Inferior parietal cortex (tissue), 1 donor: ENCODE results near the gene TXNRD3.
A peak's percentile ranks its signal among the peaks of the same experiment; 100 is the strongest.
"Not testable (repeated sequence)": the region's sequence is repeated elsewhere in the genome, so short reads cannot be mapped to it uniquely, and the experiment has no call there.

Source experiments
- DNase-seq: peaks from one replicate; pipeline ENCODE4 v3.0.0-alpha.2; 2016; ENCODE audit errors: extremely low spot score

The TXNRD3 gene

GRCh38 chr3:126646674-126647073 is 8.2 kb downstream of the TXNRD3 start:
- no peak for DNase-seq

DNA sequence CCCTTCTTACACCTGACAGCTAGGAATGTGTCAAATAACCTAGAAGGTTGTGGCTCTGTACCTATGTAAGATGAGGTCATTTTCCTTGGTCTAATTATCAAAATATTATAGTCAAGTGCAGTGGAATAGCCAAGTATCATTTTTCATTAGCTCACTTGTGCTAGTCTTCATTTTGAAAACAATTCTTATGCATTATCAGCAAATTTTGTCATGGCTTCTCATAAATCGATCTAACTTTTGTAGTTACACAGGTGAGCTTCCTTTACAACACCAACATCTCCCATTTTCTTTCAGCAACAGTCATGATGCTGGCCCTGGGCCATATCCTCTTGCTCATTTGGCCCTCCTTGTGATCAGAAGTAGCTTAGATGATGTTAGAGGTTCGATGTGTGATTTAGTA is 10.3 kb downstream of the TXNRD3 start:
- DNase-seq, result no peak

DNA sequence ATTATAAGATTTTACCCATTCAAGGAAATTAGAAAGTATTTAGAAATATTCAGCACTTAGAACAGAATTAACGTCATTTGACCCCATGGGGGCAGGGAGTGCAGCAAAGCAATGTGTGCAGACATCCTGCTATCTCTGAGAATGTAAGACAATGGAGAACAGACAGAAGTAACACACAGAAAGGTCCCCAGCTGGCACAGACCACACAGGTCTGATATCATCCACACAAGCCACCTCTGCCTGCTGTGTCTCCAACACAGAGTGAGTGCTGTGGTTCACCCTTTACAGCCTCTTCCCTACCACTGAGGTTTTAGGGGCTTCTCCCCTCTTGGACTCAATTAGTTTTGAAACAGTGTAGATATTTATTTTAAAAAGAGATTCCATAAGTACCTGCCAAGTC is 16.1 kb downstream of the TXNRD3 start:
- no peak for DNase-seq

DNA sequence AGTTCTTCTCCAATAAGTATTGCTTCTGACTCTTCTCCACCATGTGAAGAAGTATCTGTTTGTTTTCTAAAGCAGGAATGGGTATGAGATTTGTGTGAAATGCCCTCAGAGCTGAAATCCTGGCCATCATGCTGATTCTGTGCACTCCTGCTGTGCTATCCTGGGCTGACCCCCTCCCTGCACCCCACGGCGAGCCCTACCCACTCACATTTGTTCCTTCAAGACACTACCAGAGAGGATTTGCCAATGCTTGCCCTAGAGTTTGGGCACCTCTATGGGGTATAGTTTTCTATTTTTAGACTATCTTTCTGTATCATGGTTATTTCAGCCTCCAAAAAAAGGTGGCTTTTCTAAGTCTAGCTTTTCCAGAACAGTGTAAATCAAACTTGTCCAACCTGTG is 18.5 kb downstream of the TXNRD3 start:
- no peak for DNase-seq

- no peak for DNase-seq
Measured at GRCh38 chr3:126634803-126635202, 20.1 kb downstream of the TXNRD3 start.

DNA sequence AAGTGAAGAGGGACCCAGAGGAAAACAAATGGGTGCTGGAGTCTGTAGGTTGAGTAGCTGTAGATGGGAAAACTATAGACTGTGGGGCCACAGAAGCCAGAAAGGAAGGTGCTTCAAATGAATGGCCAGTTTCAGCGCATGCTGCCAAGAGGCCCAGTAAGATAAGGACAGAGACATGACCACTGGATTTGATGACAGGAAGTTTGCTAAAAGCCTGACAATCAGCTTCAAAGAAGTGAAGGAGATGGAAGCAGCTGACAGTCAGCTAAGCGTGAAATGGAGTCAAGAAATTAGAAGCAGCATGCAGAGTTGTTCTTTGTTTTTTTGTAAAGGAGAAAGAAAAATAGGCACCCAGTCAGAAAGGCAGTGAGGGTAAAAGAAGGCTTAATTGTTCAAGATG is 24.9 kb downstream of the TXNRD3 start:
- no peak for DNase-seq

DNA sequence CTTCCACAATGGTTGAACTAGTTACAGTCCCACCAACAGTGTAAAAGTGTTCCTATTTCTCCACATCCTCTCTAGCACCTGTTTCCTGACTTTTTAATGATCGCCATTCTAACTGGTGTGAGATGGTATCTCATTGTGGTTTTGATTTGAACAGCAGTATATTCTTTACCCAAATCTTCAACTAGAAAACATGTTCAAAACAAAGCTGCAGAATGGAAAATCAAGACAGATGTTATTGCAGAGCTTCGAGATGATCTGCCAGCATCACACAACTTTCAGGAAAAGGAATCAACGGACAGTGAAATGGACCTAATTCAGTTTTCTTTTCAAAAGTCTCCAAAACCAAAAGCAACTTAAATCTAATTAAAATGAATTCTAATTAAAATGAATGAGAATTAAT is 29.2 kb downstream of the TXNRD3 start:
- not testable (repeated sequence) for DNase-seq

DNA sequence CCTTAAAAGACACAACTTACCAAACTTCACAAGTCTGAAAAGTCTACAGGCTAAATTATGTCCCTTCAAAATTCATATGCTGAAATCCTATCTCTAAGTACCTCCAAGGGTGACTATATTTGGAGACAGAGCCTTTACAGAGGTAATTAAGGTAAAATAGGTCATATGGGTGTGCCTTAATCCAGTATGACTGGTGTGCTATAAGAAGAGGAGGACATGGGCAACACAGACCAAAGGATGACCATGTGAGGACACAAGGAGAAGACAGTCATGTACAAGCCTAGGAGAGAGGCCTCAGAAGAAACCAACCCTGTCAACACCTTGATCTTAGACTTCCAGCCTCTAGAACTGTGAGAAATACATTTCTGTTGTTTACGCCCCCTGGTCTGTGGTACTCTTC is 32.2 kb downstream of the TXNRD3 start:
- DNase-seq, result no peak

- DNase-seq, result no peak
Measured at GRCh38 chr3:126621627-126622345, 33.1 kb downstream of the TXNRD3 start.

- DNase-seq, result no peak
Measured at GRCh38 chr3:126621171-126621570, 33.8 kb downstream of the TXNRD3 start.

DNA sequence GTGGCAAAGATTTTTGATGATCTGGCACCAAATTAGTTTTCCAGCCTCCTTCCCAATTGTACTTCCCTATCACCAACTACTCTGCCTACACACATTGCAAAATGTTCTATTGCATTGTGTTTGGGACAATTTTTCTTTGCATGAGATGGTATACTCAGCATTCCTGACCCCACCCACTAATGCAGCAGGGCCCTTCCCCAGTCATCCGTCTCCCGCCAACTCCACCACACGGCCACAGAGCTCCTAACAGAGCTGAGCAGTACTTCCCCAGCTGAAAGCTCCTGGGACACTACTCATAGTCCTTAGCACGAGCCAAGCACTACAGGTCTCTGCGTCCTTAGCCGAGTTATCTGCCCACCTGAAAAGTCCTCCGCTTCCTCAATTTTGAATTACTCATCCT is 34.2 kb downstream of the TXNRD3 start:
- DNase-seq, result no peak

- no peak for DNase-seq
Measured at GRCh38 chr3:126618760-126619159, 36.2 kb downstream of the TXNRD3 start.

GRCh38 chr3:126618021-126618420 is 36.9 kb downstream of the TXNRD3 start:
- DNase-seq, result no peak

GRCh38 chr3:126617571-126617970 is 37.4 kb downstream of the TXNRD3 start:
- no peak for DNase-seq

GRCh38 chr3:126616931-126617330 is 38.0 kb downstream of the TXNRD3 start:
- DNase-seq, result no peak

- no peak for DNase-seq
Measured at GRCh38 chr3:126613479-126614188, 41.3 kb downstream of the TXNRD3 start.

GRCh38 chr3:126612479-126613205 is 42.3 kb downstream of the TXNRD3 start:
- no peak for DNase-seq

- no peak for DNase-seq
Measured at GRCh38 chr3:126609909-126610308, 45.0 kb downstream of the TXNRD3 start.

- peak; percentile 47 for DNase-seq
Measured at GRCh38 chr3:126607214-126607908, 47.6 kb downstream of the TXNRD3 start.

DNA sequence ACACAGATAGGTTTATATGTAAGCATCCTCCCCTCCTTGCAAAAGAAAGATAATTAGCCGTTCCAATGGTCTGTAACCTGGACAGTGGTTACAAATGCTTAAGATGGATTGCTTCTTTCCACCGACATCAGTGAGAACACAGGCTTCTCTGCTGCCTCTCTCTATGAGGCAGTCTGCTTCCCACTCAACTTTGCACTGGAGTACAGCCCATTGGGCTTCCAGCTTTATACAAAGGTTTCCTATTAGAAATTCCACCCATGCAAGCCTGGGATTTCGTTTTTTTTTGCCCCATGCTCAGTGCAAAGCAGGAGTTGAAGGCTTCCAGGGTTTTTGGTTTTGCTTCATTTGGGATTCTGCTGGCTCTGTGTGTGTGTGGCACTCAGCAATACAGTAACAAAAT is 48.9 kb downstream of the TXNRD3 start:
- DNase-seq, result peak; percentile 54

- no peak for DNase-seq
Measured at GRCh38 chr3:126604691-126605090, 50.2 kb downstream of the TXNRD3 start.

DNA sequence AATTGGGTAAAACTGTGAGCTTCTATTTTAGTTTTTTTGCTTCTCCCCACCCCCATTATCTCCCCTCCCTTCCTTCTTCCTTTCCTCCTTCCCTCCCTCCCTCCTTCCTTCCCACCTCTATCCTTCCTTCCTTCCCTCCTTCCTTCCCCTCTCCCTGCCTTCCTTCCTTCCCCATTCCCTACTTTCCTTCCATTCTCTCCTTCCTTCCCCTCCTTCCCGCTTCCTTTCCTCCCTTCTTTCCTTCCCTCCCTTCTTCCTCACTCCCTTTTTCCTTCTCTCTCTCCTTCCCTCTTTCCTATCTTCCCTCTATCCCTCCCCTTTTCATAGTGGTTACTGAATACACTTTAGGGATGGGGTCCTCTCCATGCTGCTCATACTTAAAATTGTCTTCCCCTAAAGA is 55.8 kb downstream of the TXNRD3 start:
- DNase-seq, result no peak
